ENCODE data around the gene PANK4. TPM values are rescaled to one million over a fixed set of nuclear protein-coding genes. Genes with fewer than 3 reads are reported as not detected.

The PANK4 gene
- polyA plus RNA-seq, 1 experiment = 17.1 TPM

- no peak for DNase-seq (ENCODE audit: low read depth)
- Histone ChIP-seq H3K36me3 (ENCODE audit: control insufficient read depth, insufficient read depth, low read length) (no peaks in the 10 kb centered on the region; the same call in 1 of the 2 replicates), H3K4me3 (ENCODE audit: low read depth, low read length) (no peak overlapping the region), H3K27me3 (ENCODE audit: control insufficient read depth, insufficient read depth, low read length) (no peaks in the 10 kb centered on the region)
- TF ChIP-seq, protein P1, sequence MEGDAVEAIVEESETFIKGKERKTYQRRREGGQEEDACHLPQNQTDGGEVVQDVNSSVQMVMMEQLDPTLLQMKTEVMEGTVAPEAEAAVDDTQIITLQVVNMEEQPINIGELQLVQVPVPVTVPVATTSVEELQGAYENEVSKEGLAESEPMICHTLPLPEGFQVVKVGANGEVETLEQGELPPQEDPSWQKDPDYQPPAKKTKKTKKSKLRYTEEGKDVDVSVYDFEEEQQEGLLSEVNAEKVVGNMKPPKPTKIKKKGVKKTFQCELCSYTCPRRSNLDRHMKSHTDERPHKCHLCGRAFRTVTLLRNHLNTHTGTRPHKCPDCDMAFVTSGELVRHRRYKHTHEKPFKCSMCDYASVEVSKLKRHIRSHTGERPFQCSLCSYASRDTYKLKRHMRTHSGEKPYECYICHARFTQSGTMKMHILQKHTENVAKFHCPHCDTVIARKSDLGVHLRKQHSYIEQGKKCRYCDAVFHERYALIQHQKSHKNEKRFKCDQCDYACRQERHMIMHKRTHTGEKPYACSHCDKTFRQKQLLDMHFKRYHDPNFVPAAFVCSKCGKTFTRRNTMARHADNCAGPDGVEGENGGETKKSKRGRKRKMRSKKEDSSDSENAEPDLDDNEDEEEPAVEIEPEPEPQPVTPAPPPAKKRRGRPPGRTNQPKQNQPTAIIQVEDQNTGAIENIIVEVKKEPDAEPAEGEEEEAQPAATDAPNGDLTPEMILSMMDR (IDR thresholded peaks at IDR 0.05; ENCODE audit: insufficient read depth, low read depth, low read length) = no peak
- CTCF ChIA-PET = interaction anchor here (1.4 to 1.6 kb wide), 2 partner anchors 8 to 16 kb away, joined by 3 to 6 read pairs; partner anchors contain the start of gene TNFRSF14
- POLR2A ChIA-PET = no interaction called here
These were observed 37.8 kb upstream of the PANK4 start for GRCh38 chr1:2564006-2564814.

GRCh38 chr1:2563205-2563604, 36.8 kb upstream of the PANK4 start:
- no peaks in the 10 kb centered on the region for H3K27me3 ChIP-seq (ENCODE audit: control insufficient read depth, insufficient read depth, low read length)
- H3K36me3 ChIP-seq (ENCODE audit: control insufficient read depth, insufficient read depth, low read length) = no peaks in the 10 kb centered on the region; the same call in 1 of the 2 replicates
- H3K4me3 ChIP-seq (ENCODE audit: low read depth, low read length) = no peak overlapping the region
- ChIA-PET CTCF (no interaction called here), POLR2A (no interaction called here)
- TF ChIP-seq, protein P1 (IDR thresholded peaks at IDR 0.05; ENCODE audit: insufficient read depth, low read depth, low read length) = no peak
- no peak for DNase-seq (ENCODE audit: low read depth)

- DNase-seq (ENCODE audit: low read depth) = no peak
- POLR2A ChIA-PET = no interaction called here
- CTCF ChIA-PET = interaction anchor here (0.6 to 2.0 kb wide), 9 partner anchors 9 to 569 kb away, joined by 3 to 9 read pairs (median 4); no protein-coding TSS in a partner anchor
- H3K36me3 ChIP-seq (ENCODE audit: control insufficient read depth, insufficient read depth, low read length) = no peaks in the 10 kb centered on the region; the same call in 1 of the 2 replicates
- no peaks in the 10 kb centered on the region for H3K27me3 ChIP-seq (ENCODE audit: control insufficient read depth, insufficient read depth, low read length)
- H3K4me3 ChIP-seq (ENCODE audit: low read depth, low read length) = no peak overlapping the region
- TF ChIP-seq, protein P1 (IDR thresholded peaks at IDR 0.05; ENCODE audit: insufficient read depth, low read depth, low read length) = peak; percentile 52
These were observed 35.8 kb upstream of the PANK4 start for GRCh38 chr1:2561898-2562895.

DNA sequence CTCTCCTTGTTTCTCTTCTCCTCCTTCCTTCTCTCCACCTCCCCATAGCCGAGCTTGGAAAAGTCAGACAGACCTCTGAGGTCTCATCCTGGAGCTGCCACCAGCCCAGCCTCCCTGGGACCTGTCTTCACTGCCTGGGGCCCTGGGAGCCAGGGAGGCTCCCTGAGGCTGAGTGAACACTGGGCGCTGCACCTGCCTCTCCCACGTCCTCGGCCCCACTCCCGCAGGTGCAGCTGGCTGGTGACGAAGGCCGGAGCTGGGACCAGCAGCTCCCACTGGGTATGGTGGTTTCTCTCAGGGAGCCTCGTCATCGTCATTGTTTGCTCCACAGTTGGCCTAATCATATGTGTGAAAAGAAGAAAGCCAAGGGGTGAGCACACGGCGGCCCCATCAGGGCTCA, 35.0 kb upstream of the PANK4 start:
- POLR2A ChIA-PET = no interaction called here
- H3K4me3 ChIP-seq (ENCODE audit: low read depth, low read length) = no peak overlapping the region
- no peaks in the 10 kb centered on the region for H3K27me3 ChIP-seq (ENCODE audit: control insufficient read depth, insufficient read depth, low read length)
- DNase-seq (ENCODE audit: low read depth) = no peak
- CTCF ChIA-PET = interaction anchor here (0.6 to 2.0 kb wide), 9 partner anchors 10 to 569 kb away, joined by 3 to 9 read pairs (median 4); no protein-coding TSS in a partner anchor
- no peaks in the 10 kb centered on the region; the same call in 1 of the 2 replicates for H3K36me3 ChIP-seq (ENCODE audit: control insufficient read depth, insufficient read depth, low read length)
- TF ChIP-seq, protein P1 (IDR thresholded peaks at IDR 0.05; ENCODE audit: insufficient read depth, low read depth, low read length) = no peak

All from BJ (cell line).